CD4-positive, alpha-beta T cell (primary cell): ENCODE measurements around the gene DNMT1. TPM values are rescaled to one million over a fixed set of nuclear protein-coding genes. Genes with fewer than 3 reads are reported as not detected.

Source experiments
- ATAC-seq: fragments of 200-7000 bp; cut with Tn5 transposase; one replicate; pipeline ENCODE4 v1.10.0; 2022; ENCODE audit warnings: mild to moderate bottlenecking; ENCODE audit not compliant: poor library complexity
- CTCF ChIA-PET: fragments of 350-600 bp; sonication (Branson Sonifier 250); formaldehyde crosslinking; loops from one replicate; lab custom pipeline; 2021; ENCODE audit warnings: antibody characterized with exemption, inconsistent platforms; lab: Charles Lee
- POLR2A ChIA-PET: fragments of 350-600 bp; sonication (Branson Sonifier 250); formaldehyde crosslinking; loops from one replicate; lab custom pipeline; 2021; ENCODE audit warnings: antibody characterized with exemption, inconsistent platforms; lab: Charles Lee
- DNase-seq, 14 experiments: peaks; one replicate each; pipeline ENCODE4 v3.0.0-alpha.2; 2013 to 2020; ENCODE audit warnings: mixed read lengths in 2 of 14
- H3K27ac ChIP-seq, 2 donors: one replicate each; pipeline versions ENCODE4 v1.5.1 to v1.7.0; 2013; ENCODE audit warnings: low read length in 2 of 2, low read depth in 1 of 2, mild to moderate bottlenecking in 1 of 2
- H3K27me3 ChIP-seq, 2 experiments: 1 replicate in 1 of 2; 2 replicates in 1 of 2; pipeline versions ENCODE4 v1.6.1 to v1.7.0; 2013; ENCODE audit warnings: low read length in 2 of 2, control low read depth in 1 of 2, mild to moderate bottlenecking in 1 of 2, moderate library complexity in 1 of 2; ENCODE audit not compliant: insufficient read depth in 2 of 2, control insufficient read depth in 1 of 2
- H3K36me3 ChIP-seq: one replicate; pipeline ENCODE4 v1.6.1; 2013; ENCODE audit warnings: low read length, control low read depth; ENCODE audit not compliant: insufficient read depth
- H3K4me1 ChIP-seq: one replicate; pipeline ENCODE4 v1.6.1; 2013; ENCODE audit warnings: low read length, control low read depth; ENCODE audit not compliant: insufficient read depth
- H3K4me3 ChIP-seq: one replicate; pipeline ENCODE4 v1.5.1; 2013; ENCODE audit warnings: mild to moderate bottlenecking, low read length, moderate library complexity
- H3K9me3 ChIP-seq, 2 experiments: 1 replicate in 1 of 2; 2 replicates in 1 of 2; pipeline versions ENCODE4 v1.6.1 to v1.7.0; 2013; ENCODE audit warnings: low read length in 2 of 2, mild to moderate bottlenecking in 2 of 2, control low read depth in 1 of 2, moderate library complexity in 1 of 2; ENCODE audit not compliant: control insufficient read depth in 1 of 2, insufficient read depth in 1 of 2
- H3K27ac Mint-ChIP-seq: one replicate; pipeline ENCODE4 v1.8.0; 2020; ENCODE audit warnings: mixed read lengths
- H3K27me3 Mint-ChIP-seq: one replicate; pipeline ENCODE4 v1.8.0; 2021; ENCODE audit warnings: mixed read lengths
- H3K36me3 Mint-ChIP-seq: one replicate; pipeline ENCODE4 v1.8.0; 2021; ENCODE audit warnings: low read depth, mixed read lengths
- H3K4me1 Mint-ChIP-seq: one replicate; pipeline ENCODE4 v1.8.0; 2021; ENCODE audit warnings: low read depth, mixed read lengths
- H3K4me3 Mint-ChIP-seq: one replicate; pipeline ENCODE4 v1.8.0; 2020; ENCODE audit warnings: mild to moderate bottlenecking, mixed read lengths
- H3K9me3 Mint-ChIP-seq: one replicate; pipeline ENCODE4 v1.8.0; 2020; ENCODE audit warnings: mixed read lengths
- CTCF ChIP-seq: fragments of 200-600 bp; IDR thresholded peaks from one replicate; pipeline ENCODE4 v1.8.0; 2022; ENCODE audit warnings: antibody characterized with exemption, mild to moderate bottlenecking
- intact Hi-C, 2 experiments: fragments of 100-400 bp; cut with DNase I in 1 of 2; cut with micrococcal nuclease in 1 of 2; formaldehyde crosslinking; loops; one replicate each; pipeline versions ENCODE4 v1.15.1 to v1.9.0; 2023 to 2025; cut with DNase I, micrococcal nuclease
- total RNA-seq, 174 experiments: library from RNA in 2 of 174; stranded (reverse) in 2 of 174; gene quantifications; one replicate each; pipeline ENCODE4 v1.2.3 and lab custom pipeline; 2021 to 2026

Gene DNMT1
- total RNA-seq, 2 experiments from 2014 or later, result 159 to 160 TPM

GRCh38 chr19:10166046-10166445, 28.7 kb downstream of the DNMT1 start:
- no peak overlapping the region for H3K27ac Mint-ChIP-seq
- no peaks in the 10 kb centered on the region for H3K27me3 Mint-ChIP-seq
- Histone ChIP-seq H3K36me3 (peaks cover 84% of the 10 kb centered on the region), H3K4me3 (no peak overlapping the region), H3K4me1 (peaks cover 4% of the 10 kb centered on the region), H3K9me3 (no peaks in the 10 kb centered on the region), H3K27me3 (no peaks in the 10 kb centered on the region), H3K27ac (no peak overlapping the region)
- ATAC-seq, result no peak
- H3K4me1 Mint-ChIP-seq, result peaks cover 6% of the 10 kb centered on the region
- TF ChIP-seq CTCF, result no peak
- ChIA-PET POLR2A (no interaction called here), CTCF (no interaction called here)
- no peaks in the 10 kb centered on the region for H3K9me3 Mint-ChIP-seq
- no peak overlapping the region for H3K4me3 Mint-ChIP-seq
- intact Hi-C loops, result no loop called here
- H3K36me3 Mint-ChIP-seq, result peaks cover 79% of the 10 kb centered on the region
- DNase-seq, result no peak

- H3K36me3 ChIP-seq, result peaks cover 87% of the 10 kb centered on the region
- ChIA-PET CTCF (no interaction called here), POLR2A (no interaction called here)
- Mint-ChIP-seq H3K27me3 (no peaks in the 10 kb centered on the region), H3K9me3 (no peaks in the 10 kb centered on the region), H3K4me3 (no peak overlapping the region), H3K27ac (no peak overlapping the region), H3K36me3 (peaks cover 82% of the 10 kb centered on the region), H3K4me1 (peaks cover 5% of the 10 kb centered on the region)
- no peak overlapping the region for H3K27ac ChIP-seq
- no peak overlapping the region for H3K4me3 ChIP-seq
- DNase-seq, result no peak
- H3K27me3 ChIP-seq, result no peaks in the 10 kb centered on the region
- ATAC-seq, result no peak
- H3K4me1 ChIP-seq, result no peaks in the 10 kb centered on the region
- TF ChIP-seq CTCF, result no peak
- H3K9me3 ChIP-seq, result no peaks in the 10 kb centered on the region
- intact Hi-C loops, result no loop called here
Observed at GRCh38 chr19:10163536-10163935, 31.2 kb downstream of the DNMT1 start.

GRCh38 chr19:10159610-10160009, 35.1 kb downstream of the DNMT1 start:
- H3K4me3 Mint-ChIP-seq, result no peak overlapping the region
- ChIA-PET POLR2A (interaction anchor here (1.3 kb wide), 1 partner anchor 44 kb away, joined by 3 read pairs; no protein-coding TSS in a partner anchor), CTCF (no interaction called here)
- peaks cover 91% of the 10 kb centered on the region for H3K36me3 Mint-ChIP-seq
- no peak overlapping the region for H3K27ac Mint-ChIP-seq
- DNase-seq (no peak), ATAC-seq (no peak)
- H3K36me3 ChIP-seq, result peaks cover 96% of the 10 kb centered on the region
- no peaks in the 10 kb centered on the region for H3K9me3 Mint-ChIP-seq
- H3K9me3 ChIP-seq, result no peaks in the 10 kb centered on the region
- H3K4me1 ChIP-seq, result no peaks in the 10 kb centered on the region
- no peaks in the 10 kb centered on the region for H3K4me1 Mint-ChIP-seq
- no peak for TF ChIP-seq CTCF
- H3K27me3 Mint-ChIP-seq, result no peaks in the 10 kb centered on the region
- H3K27me3 ChIP-seq, result no peaks in the 10 kb centered on the region
- H3K27ac ChIP-seq, result no peak overlapping the region
- H3K4me3 ChIP-seq, result no peak overlapping the region
- intact Hi-C loops, result no loop called here
